Subcutaneous preadipocyte (primary cell): ENCODE measurements around the gene GFAP. TPM values are rescaled to one million over a fixed set of nuclear protein-coding genes. Genes with fewer than 3 reads are reported as not detected.

Source experiments
- small RNA-seq: library from RNA; depleted of rRNA; stranded (forward); fragments of <200 nt; gene quantifications from one replicate; pipeline ENCODE3, GENCODE V24; 2012
- total RNA-seq: library from RNA; depleted of rRNA; stranded (reverse); fragments of >200 nt; gene quantifications from 2 replicates; pipeline ENCODE4 v1.2.3, GENCODE V29; 2012

The GFAP gene
- 0.73 TPM in 1 of 2 replicates, not detected in the other for total RNA-seq

GRCh38 chr17:44915321-44915726, at the start of gene GFAP:
Gene GFAP, minus strand, starts transcription at chr17:44915500. Its CDS starts 14 bp downstream, at chr17:44915486.

GRCh38 chr17:44947461-44948314, 32.4 kb upstream of the GFAP start, which contains the start of gene KIF18B:
Gene KIF18B, minus strand, starts transcription at chr17:44947773. Its CDS starts 11,429 bp downstream, at chr17:44936344.

GRCh38 chr17:44899074-44899782, 16.1 kb downstream of the GFAP start, which contains the start of gene EFTUD2:
Gene EFTUD2, minus strand, starts transcription at chr17:44899445. Its CDS starts 4,924 bp downstream, at chr17:44894521.

Small RNA genes lying within 50 kb of the gene (small RNA-seq; reads per million reads assigned to genes)
- gene CCDC103 (not detected), gene MIR6783 (0.55 reads per million, percentile 33 among the genes with 10 or more reads in this experiment), gene RN7SL405P (not detected)

Other genes starting within 250 kb of the GFAP start
- 30.1 and 36.0 TPM in 2 replicates for gene CCDC43, start 225.7 kb downstream of the GFAP start, total RNA-seq
- 4.0 and 9.4 TPM in 2 replicates for gene DBF4B, start 206.8 kb downstream of the GFAP start, total RNA-seq
- gene ADAM11, start 156.5 kb downstream of the GFAP start, total RNA-seq: 0.59 and 0.73 TPM in 2 replicates
- gene GJC1, start 85.2 kb downstream of the GFAP start, total RNA-seq: 4.8 and 35.4 TPM in 2 replicates
- gene HIGD1B, start 67.6 kb downstream of the GFAP start, total RNA-seq: not detected in 2 replicates
- 91.9 and 115 TPM in 2 replicates for gene EFTUD2, start 16.1 kb downstream of the GFAP start, total RNA-seq
- 5.9 and 13.5 TPM in 2 replicates for gene KIF18B, start 32.3 kb upstream of the GFAP start, total RNA-seq
- under 0.01 and 0.20 TPM in 2 replicates for gene C1QL1, start 52.8 kb upstream of the GFAP start, total RNA-seq
- 35.0 and 37.1 TPM in 2 replicates for gene DCAKD, start 136.1 kb upstream of the GFAP start, total RNA-seq
- gene NMT1, start 145.8 kb upstream of the GFAP start, total RNA-seq: 75.7 and 80.5 TPM in 2 replicates
- 40.3 and 48.1 TPM in 2 replicates for gene PLCD3, start 217.0 kb upstream of the GFAP start, total RNA-seq
- gene ACBD4, start 220.2 kb upstream of the GFAP start, total RNA-seq: 4.5 and 6.2 TPM in 2 replicates
- 3.7 TPM in 2 replicates for gene HEXIM1, start 233.0 kb upstream of the GFAP start, total RNA-seq
- 4.9 and 14.0 TPM in 2 replicates for gene HEXIM2, start 246.4 kb upstream of the GFAP start, total RNA-seq